Transverse colon (tissue), 3 donors: Measurements from ENCODE around the gene TMEM156.

Experiments used
- EP300 ChIP-seq: sonication (generic); formaldehyde crosslinking; IDR thresholded peaks from one replicate; pipeline ENCODE4 v1.6.1; 2017; ENCODE audit warnings: antibody characterized with exemption, low read depth
- TF ChIP-seq, protein P1 (sequence below), 5 experiments: fragments of 200-600 bp in 3 of 5; fragments of 450-650 bp in 2 of 5; sonication (generic) in 3 of 5; IDR thresholded peaks; 1 replicate in 2 of 5; 2 replicates in 3 of 5; pipeline ENCODE4 v1.5.1; 2016 to 2017; ENCODE audit warnings: antibody characterized with exemption in 5 of 5, inconsistent platforms in 3 of 5, mild to moderate bottlenecking in 2 of 5, moderate library complexity in 1 of 5

DNA sequence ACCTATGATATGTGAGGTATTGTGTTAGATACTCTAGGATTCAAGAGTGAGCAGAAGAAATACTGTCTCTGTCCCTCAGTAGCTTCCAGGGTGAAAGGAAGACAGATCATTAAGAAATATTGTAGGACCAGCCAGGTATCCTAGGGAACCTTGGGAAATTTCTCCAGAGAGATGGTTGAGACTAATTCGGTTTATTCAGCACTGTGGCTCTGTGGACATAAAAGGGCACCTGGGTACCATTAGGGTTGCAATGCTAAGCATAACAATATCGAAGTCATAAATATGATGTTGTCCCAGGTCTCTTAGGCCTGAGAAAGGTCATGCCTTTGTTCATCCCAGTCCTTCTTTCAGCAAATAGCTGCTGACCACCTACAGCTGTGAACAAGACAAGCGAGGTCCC is 103.6 kb downstream of the TMEM156 start:
- TF ChIP-seq, protein P1, sequence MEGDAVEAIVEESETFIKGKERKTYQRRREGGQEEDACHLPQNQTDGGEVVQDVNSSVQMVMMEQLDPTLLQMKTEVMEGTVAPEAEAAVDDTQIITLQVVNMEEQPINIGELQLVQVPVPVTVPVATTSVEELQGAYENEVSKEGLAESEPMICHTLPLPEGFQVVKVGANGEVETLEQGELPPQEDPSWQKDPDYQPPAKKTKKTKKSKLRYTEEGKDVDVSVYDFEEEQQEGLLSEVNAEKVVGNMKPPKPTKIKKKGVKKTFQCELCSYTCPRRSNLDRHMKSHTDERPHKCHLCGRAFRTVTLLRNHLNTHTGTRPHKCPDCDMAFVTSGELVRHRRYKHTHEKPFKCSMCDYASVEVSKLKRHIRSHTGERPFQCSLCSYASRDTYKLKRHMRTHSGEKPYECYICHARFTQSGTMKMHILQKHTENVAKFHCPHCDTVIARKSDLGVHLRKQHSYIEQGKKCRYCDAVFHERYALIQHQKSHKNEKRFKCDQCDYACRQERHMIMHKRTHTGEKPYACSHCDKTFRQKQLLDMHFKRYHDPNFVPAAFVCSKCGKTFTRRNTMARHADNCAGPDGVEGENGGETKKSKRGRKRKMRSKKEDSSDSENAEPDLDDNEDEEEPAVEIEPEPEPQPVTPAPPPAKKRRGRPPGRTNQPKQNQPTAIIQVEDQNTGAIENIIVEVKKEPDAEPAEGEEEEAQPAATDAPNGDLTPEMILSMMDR (IDR thresholded peaks at IDR 0.05): no peak
- no peak for TF ChIP-seq EP300
